SHP77 (cell line): ENCODE measurements around the gene TIMM23.
"Not testable (repeated sequence)": the region's sequence is repeated elsewhere in the genome, so short reads cannot be mapped to it uniquely, and the experiment has no call there.

Experiments used
- DNase-seq, 2 experiments: peaks; one replicate each; lab custom pipeline; 2025; lab: John Stamatoyannopoulos, UW

The TIMM23 gene

DNA sequence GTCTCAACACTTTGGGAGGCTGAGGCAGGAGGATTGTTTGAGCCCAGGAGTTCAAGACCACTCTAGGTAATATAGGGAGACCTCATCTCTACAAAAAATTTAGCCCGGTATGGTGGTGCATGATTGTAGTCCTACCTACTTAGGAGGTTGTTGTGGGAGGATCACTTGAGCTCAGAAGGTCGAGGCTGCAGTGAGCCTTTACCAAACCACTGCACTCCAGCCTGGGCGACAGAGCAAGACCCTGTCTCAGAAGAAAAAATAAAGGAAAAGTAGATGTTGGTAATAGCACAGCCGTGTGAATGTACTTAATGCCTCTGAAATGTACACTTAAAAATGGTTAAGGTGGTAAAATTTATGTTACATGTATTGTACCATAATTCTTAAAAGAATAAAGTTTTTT is 25.3 kb downstream of the TIMM23 start:
- no peak for DNase-seq

GRCh38 chr10:45997994-45998763 is 25.9 kb downstream of the TIMM23 start:
- DNase-seq: no peak

- DNase-seq: not testable (repeated sequence)
Observed at GRCh38 chr10:45999955-46000354, 27.7 kb downstream of the TIMM23 start.

DNA sequence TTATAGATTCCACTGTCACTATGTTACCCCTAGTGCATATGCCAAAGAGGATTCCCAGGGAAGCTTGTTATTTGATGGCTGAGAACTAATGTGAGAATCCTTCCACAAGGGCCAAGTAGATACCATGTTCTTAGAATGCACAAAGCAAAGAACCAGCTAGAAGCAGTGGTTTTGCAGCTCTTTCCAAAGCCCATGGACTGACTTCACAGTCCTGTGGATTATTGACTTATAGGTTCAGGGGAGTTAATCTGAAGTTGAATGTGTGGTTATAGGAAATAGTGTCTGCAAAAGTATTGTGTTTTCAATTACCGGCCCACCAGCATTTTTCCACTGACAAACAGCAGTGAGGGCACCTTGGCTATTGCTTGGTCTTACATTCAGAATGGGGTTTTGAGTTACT is 28.2 kb downstream of the TIMM23 start:
- no peak for DNase-seq

DNA sequence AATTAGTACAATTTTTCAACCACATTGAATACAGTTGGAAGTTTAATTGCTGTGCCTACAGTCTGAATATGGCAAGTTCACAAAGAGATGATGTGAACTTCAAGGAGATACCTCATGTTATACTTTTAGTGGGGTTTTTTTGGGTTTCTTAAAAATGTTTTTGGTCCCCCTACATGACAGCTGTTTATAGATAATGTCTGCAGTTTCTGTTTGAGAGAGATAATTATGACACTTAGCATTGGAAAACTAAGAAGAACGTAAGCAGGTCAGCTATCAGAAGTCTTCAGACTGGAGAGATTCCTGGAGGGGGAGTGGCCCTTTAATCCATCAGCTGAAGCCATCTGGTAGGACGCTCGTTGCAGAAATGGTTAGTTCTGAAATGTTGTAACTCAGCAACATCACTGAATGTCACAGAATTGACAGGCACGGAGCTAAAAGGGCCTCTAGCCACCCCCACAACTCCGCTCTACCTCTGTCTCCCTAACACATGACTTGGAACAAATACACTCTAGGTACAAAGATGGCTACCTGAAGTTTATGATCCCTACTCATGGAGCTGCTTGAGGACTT is 29.0 kb downstream of the TIMM23 start:
- no peak for DNase-seq

GRCh38 chr10:46002189-46002687 is 29.9 kb downstream of the TIMM23 start:
- not testable (repeated sequence) for DNase-seq

GRCh38 chr10:46002916-46003693 is 30.8 kb downstream of the TIMM23 start:
- no peak for DNase-seq

GRCh38 chr10:46004963-46005362 is 32.7 kb downstream of the TIMM23 start:
- DNase-seq: no peak

- DNase-seq: no peak
Observed at GRCh38 chr10:46005383-46005782, 33.1 kb downstream of the TIMM23 start.

GRCh38 chr10:46006219-46006618 is 33.9 kb downstream of the TIMM23 start:
- no peak for DNase-seq

GRCh38 chr10:46012746-46013145 is 40.5 kb downstream of the TIMM23 start:
- no peak for DNase-seq

GRCh38 chr10:46014206-46014605 is 41.9 kb downstream of the TIMM23 start:
- DNase-seq: no peak

- DNase-seq: no peak
Observed at GRCh38 chr10:46014683-46015405, 42.6 kb downstream of the TIMM23 start.

GRCh38 chr10:46016190-46016589 is 43.9 kb downstream of the TIMM23 start:
- DNase-seq: no peak

GRCh38 chr10:46016811-46017210 is 44.5 kb downstream of the TIMM23 start:
- DNase-seq: no peak

GRCh38 chr10:46017733-46018132 is 45.4 kb downstream of the TIMM23 start:
- no peak for DNase-seq

DNA sequence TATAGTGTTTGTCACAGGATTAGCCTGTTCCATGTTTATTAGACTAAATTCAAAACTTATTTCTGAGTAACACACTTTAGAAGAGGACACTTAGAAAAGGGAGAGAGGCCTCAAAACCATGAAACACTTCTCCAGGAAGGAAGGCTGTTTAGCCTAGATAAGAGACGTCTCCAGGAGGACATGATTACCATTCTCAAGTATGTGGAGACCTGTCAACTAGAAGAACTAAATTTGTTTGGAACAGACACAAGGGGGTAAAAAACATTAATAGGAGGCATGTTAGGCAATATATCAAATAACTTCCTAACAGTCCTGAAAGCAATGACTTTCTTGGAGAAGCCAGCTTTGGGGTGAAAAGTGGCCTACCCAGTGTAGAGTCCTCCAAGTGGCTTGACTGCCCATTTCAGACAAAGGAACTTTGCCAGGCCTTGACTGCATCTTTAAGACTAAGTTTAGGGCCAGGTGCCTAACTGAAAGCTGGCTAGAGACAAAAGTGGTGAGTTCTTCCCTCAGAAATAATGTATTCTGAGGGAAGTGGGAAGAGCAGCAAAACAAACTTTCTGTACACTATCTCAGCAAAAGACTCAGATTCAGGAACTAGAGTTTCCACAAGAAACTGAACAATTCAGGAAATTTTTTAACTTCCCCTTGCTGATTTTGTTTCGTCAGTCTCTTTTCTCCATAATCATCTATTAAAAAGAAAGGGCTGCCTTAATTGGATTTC is 46.3 kb downstream of the TIMM23 start:
- no peak for DNase-seq

- DNase-seq: no peak
Observed at GRCh38 chr10:46019177-46019528, 46.9 kb downstream of the TIMM23 start.

GRCh38 chr10:46019569-46020343 is 47.5 kb downstream of the TIMM23 start:
- DNase-seq: no peak

DNA sequence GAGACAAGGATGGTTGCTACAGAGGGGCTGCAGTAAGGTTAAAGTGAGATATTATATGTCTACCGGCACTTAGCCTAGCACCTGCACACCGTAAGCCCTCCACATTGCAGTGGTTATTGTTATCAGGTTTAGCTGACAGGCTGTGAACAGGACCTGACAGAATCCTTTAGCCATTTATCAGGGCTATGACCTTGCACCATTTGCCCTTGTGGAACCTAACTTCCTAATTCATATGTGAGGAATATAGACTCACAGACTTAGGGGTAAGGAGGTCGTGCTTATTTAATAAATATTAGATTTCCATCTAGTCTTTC is 48.0 kb downstream of the TIMM23 start:
- DNase-seq: no peak
